Large intestine (tissue), 3 donors: ENCODE measurements around the gene BRF1. TPM values are rescaled to one million over a fixed set of nuclear protein-coding genes. Genes with fewer than 3 reads are reported as not detected.
A peak's percentile ranks its signal among the peaks of the same experiment; 100 is the strongest.
"Not testable (repeated sequence)": the region's sequence is repeated elsewhere in the genome, so short reads cannot be mapped to it uniquely, and the experiment has no call there.

ENCODE experiments used
- DNase-seq, 2 donors: peaks; one replicate each; pipeline versions ENCODE4 v3.0.0 to v3.0.0-alpha.2; 2013
- H3K27ac ChIP-seq: one replicate; pipeline ENCODE4 v1.5.1; 2013; ENCODE audit warnings: low read length
- H3K27me3 ChIP-seq: 2 replicates; pipeline ENCODE4 v1.6.1; 2013; ENCODE audit warnings: low read length; ENCODE audit not compliant: control insufficient read depth, insufficient read depth
- H3K36me3 ChIP-seq: 2 replicates; pipeline ENCODE4 v1.6.1; 2013; ENCODE audit warnings: low read length; ENCODE audit not compliant: control insufficient read depth, insufficient read depth
- H3K4me1 ChIP-seq: one replicate; pipeline ENCODE4 v1.6.1; 2013; ENCODE audit warnings: low read length; ENCODE audit not compliant: control insufficient read depth, insufficient read depth
- H3K4me3 ChIP-seq: one replicate; pipeline ENCODE4 v1.5.1; 2013; ENCODE audit warnings: low read length
- H3K9me3 ChIP-seq: one replicate; pipeline ENCODE4 v1.6.1; 2013; ENCODE audit warnings: mild to moderate bottlenecking, low read depth, low read length, moderate library complexity; ENCODE audit not compliant: control insufficient read depth
- WGBS: methylation state at CpG from one replicate; pipeline ENCODE4 v1.1.5; 2013; ENCODE audit warnings: low lambda C conversion rate; ENCODE audit not compliant: insufficient coverage; 5-methylcytosine and 5-hydroxymethylcytosine counted together
- polyA plus RNA-seq: library from polyadenylated mRNA; unstranded; fragments of 120-200 nt; gene quantifications from one replicate; pipeline ENCODE4 v1.2.1, GENCODE V29; 2013

BRF1 gene
- polyA plus RNA-seq, 1 donor = 21.6 TPM

GRCh38 chr14:105304565-105304964 lies 3.8 kb upstream of the BRF1 start:
- Histone ChIP-seq H3K4me1 (peaks cover 15% of the 10 kb centered on the region), H3K36me3 (no peaks in the 10 kb centered on the region), H3K4me3 (no peak overlapping the region), H3K27ac (no peak overlapping the region), H3K9me3 (no peaks in the 10 kb centered on the region), H3K27me3 (no peaks in the 10 kb centered on the region)
- no CpG with 5 or more reads among the region's 9 CpGs for WGBS
- no peak for DNase-seq

- DNase-seq = no peak
- H3K27me3 ChIP-seq = no peaks in the 10 kb centered on the region
- no CpG with 5 or more reads among the region's 6 CpGs for WGBS
- no peak overlapping the region for H3K4me3 ChIP-seq
- peaks cover 15% of the 10 kb centered on the region for H3K4me1 ChIP-seq
- no peak overlapping the region for H3K27ac ChIP-seq
- no peaks in the 10 kb centered on the region for H3K36me3 ChIP-seq
- no peaks in the 10 kb centered on the region for H3K9me3 ChIP-seq
Measured at GRCh38 chr14:105303949-105304348, 3.1 kb upstream of the BRF1 start.

GRCh38 chr14:105301915-105302249 lies 1.1 kb upstream of the BRF1 start:
- H3K9me3 ChIP-seq, H3K36me3 ChIP-seq, H3K27me3 ChIP-seq, DNase-seq, H3K27ac ChIP-seq: not testable (repeated sequence)
- Histone ChIP-seq H3K4me1 (peaks cover 15% of the 10 kb centered on the region), H3K4me3 (peak overlapping the region; percentile 61)
- no CpG with 5 or more reads among the region's 11 CpGs for WGBS

- Histone ChIP-seq H3K27me3 (no peaks in the 10 kb centered on the region), H3K4me3 (peak overlapping the region; percentile 85), H3K27ac (peak overlapping the region; percentile 98), H3K4me1 (peaks cover 15% of the 10 kb centered on the region), H3K36me3 (no peaks in the 10 kb centered on the region), H3K9me3 (no peaks in the 10 kb centered on the region)
- WGBS = no CpG with 5 or more reads among the region's 65 CpGs
- peak; percentile 96 to 99 for DNase-seq
Measured at GRCh38 chr14:105301103-105301914, 508 bp upstream of the BRF1 start.

- no peaks in the 10 kb centered on the region for H3K27me3 ChIP-seq
- peak overlapping the region; percentile 98 for H3K27ac ChIP-seq
- H3K9me3 ChIP-seq = no peaks in the 10 kb centered on the region
- H3K4me1 ChIP-seq = peaks cover 6% of the 10 kb centered on the region
- no CpG with 5 or more reads among the region's 54 CpGs for WGBS
- peak overlapping the region; percentile 66 for H3K4me3 ChIP-seq
- DNase-seq = no peak
- H3K36me3 ChIP-seq = no peaks in the 10 kb centered on the region
Measured at GRCh38 chr14:105299654-105300541, 903 bp downstream of the BRF1 start.

- not testable (repeated sequence) for DNase-seq, H3K36me3 ChIP-seq, H3K27me3 ChIP-seq, H3K4me3 ChIP-seq, H3K9me3 ChIP-seq, H3K27ac ChIP-seq, H3K4me1 ChIP-seq
- no CpG with 5 or more reads among the region's 11 CpGs for WGBS
Measured at GRCh38 chr14:105297311-105297710, 3.5 kb downstream of the BRF1 start.

GRCh38 chr14:105294142-105294597 lies 6.6 kb downstream of the BRF1 start:
- no CpG with 5 or more reads among the region's 15 CpGs for WGBS
- H3K36me3 ChIP-seq = no peaks in the 10 kb centered on the region
- no peaks in the 10 kb centered on the region for H3K4me1 ChIP-seq
- no peak overlapping the region for H3K4me3 ChIP-seq
- H3K27me3 ChIP-seq = no peaks in the 10 kb centered on the region
- no peak overlapping the region for H3K27ac ChIP-seq
- DNase-seq = peak; percentile 36 to 43
- no peaks in the 10 kb centered on the region for H3K9me3 ChIP-seq

GRCh38 chr14:105292826-105293711 lies 7.7 kb downstream of the BRF1 start:
- WGBS = no CpG with 5 or more reads among the region's 26 CpGs
- Histone ChIP-seq H3K27ac (no peak overlapping the region), H3K27me3 (no peaks in the 10 kb centered on the region), H3K4me1 (no peaks in the 10 kb centered on the region), H3K9me3 (no peaks in the 10 kb centered on the region), H3K36me3 (no peaks in the 10 kb centered on the region), H3K4me3 (no peak overlapping the region)
- no peak for DNase-seq

- H3K27ac ChIP-seq = no peak overlapping the region
- no peak for DNase-seq
- H3K27me3 ChIP-seq = no peaks in the 10 kb centered on the region
- 100% methylated on average over 1 of the region's 13 CpGs for WGBS
- peaks cover 3% of the 10 kb centered on the region for H3K36me3 ChIP-seq
- no peaks in the 10 kb centered on the region for H3K9me3 ChIP-seq
- H3K4me1 ChIP-seq = no peaks in the 10 kb centered on the region
- no peak overlapping the region for H3K4me3 ChIP-seq
Measured at GRCh38 chr14:105290621-105291346, 10.0 kb downstream of the BRF1 start.
